ENCODE measurements around the gene RAB6C.
"Not testable (repeated sequence)": the region's sequence is repeated elsewhere in the genome, so short reads cannot be mapped to it uniquely, and the experiment has no call there.

The RAB6C gene

GRCh38 chr2:129996657-129997237, 17.3 kb downstream of the RAB6C start:
- not testable (repeated sequence) for DNase-seq (ENCODE audit: low spot score)

GRCh38 chr2:129998771-129999170, 19.3 kb downstream of the RAB6C start:
- DNase-seq (ENCODE audit: low spot score) = not testable (repeated sequence)

DNA sequence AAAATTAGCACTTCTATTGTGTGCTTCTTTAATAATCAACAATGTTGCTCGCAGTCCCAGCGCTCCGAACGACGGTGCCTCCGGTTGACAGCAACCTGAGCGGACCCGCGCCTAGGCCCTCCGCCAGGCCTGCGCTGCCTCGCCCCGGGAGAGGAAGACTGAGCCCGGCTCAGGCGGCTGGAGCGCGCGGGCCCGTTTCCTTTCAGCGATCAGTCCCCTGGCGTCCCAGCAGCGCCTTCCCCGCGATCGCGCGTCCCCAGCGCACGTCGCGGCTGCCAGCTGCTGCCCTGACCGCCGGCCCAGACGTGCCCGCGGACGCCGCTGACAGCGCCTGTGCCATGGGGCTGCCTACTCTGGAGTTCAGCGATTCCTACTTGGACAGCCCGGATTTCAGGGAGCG, 26.4 kb downstream of the RAB6C start:
- DNase-seq (ENCODE audit: low spot score) = not testable (repeated sequence)

DNA sequence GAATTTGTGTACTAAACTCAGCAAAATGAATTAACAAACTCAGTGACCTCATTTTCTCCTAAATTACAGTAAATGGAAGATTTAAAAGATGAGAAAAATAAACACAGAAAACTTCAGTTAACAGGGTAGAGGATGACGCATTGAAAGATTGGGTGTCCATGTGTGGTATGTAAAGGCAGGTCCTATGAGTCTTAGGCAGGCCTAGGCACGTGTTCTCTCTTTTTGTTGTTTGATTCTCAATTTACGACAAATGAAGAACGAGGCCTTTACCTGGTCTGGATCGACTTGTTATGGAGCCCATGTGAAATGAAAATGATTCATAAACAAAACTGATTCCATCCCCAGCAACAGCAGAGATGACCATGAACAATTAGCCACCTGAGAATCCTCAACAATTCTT, 37.2 kb downstream of the RAB6C start:
- DNase-seq (ENCODE audit: low spot score) = not testable (repeated sequence)

GRCh38 chr2:130019402-130019801, 39.9 kb downstream of the RAB6C start:
- DNase-seq (ENCODE audit: low spot score) = no peak

DNA sequence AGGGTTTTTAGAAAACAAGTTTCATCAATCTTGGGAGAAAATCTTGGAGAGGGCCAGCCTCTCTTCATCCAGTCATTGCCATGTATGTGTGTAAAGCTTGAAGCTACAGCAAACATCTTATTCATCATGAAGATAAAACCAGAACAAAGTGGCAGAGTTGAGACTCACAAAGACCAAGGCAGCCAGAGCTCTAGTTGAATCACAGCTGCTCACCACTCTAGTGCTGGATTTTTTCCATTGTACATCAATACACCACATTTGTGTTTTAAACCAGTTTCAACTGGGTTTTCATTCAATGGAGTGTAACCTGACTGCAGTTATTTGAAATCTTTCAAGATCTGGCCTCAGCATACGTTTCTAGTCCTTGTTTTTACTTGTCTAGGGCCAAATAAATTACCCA, 40.6 kb downstream of the RAB6C start:
- not testable (repeated sequence) for DNase-seq (ENCODE audit: low spot score)

- DNase-seq (ENCODE audit: low spot score) = not testable (repeated sequence)
Measured at GRCh38 chr2:130025931-130026330, 46.5 kb downstream of the RAB6C start.
